K562 (cell line): ENCODE results near the gene RFX6. TPM values are rescaled to one million over a fixed set of nuclear protein-coding genes. Genes with fewer than 3 reads are reported as not detected.

ENCODE experiments used
- ATAC-seq: fragments of 200-7000 bp; cut with Tn5 transposase; 3 replicates; pipeline ENCODE4 v1.9.1; 2020; ENCODE audit warnings: moderate library complexity
- BruUV-seq: library from RNA; stranded (reverse); fragments of 400-500 nt; replicated peaks from 2 replicates; lab custom pipeline; 2021; lab: Mats Ljungman, UMichigan
- CTCF ChIA-PET: fragments of 300-600 bp; formaldehyde crosslinking; extraction: SDS; loops from one replicate; lab custom pipeline; 2021; ENCODE audit warnings: low intra/inter-chr PET ratio; lab: Yijun Ruan, JAX
- POLR2A ChIA-PET: fragments of 300-600, 350-650 bp; sonication (Branson Sonifier 250); formaldehyde crosslinking; extraction: SDS; loops from one replicate; lab custom pipeline; 2021; ENCODE audit warnings: antibody characterized with exemption, inconsistent platforms; lab: Yijun Ruan, JAX
- DNase-seq, 4 experiments: peaks; one replicate each; pipeline versions ENCODE4 v3.0.0 to v3.0.0-alpha.2; 2011 to 2018; ENCODE audit warnings: low spot score in 3 of 4, mixed read lengths in 3 of 4; ENCODE audit errors: extremely low read depth in 1 of 4
- FAIRE-seq: peaks from 2 replicates; lab custom pipeline; 2011; peaks lifted over from hg19 to GRCh38; lab: Jason Lieb, UNC
- H2AFZ ChIP-seq: 2 replicates; pipeline ENCODE4 v1.6.0; 2011; ENCODE audit warnings: low read depth, low read length, control low read depth, inconsistent platforms
- H3K27ac ChIP-seq: fragments of 200-600 bp; 3 replicates; pipeline ENCODE4 v1.8.0; 2011; ENCODE audit warnings: low read depth, mild to moderate bottlenecking, control low read depth, inconsistent platforms, low read length, moderate library complexity, mixed read lengths; ENCODE audit errors: extremely low read depth
- H3K27me3 ChIP-seq, 2 experiments: fragments of 300-600 bp in 1 of 2; 2 replicates in 1 of 2; 3 replicates in 1 of 2; pipeline versions ENCODE4 v1.6.0 to v1.8.0; 2011; ENCODE audit warnings: inconsistent platforms in 2 of 2, low read length in 2 of 2, mild to moderate bottlenecking in 1 of 2, mixed read lengths in 1 of 2, moderate library complexity in 1 of 2; ENCODE audit not compliant: control insufficient read depth in 2 of 2, insufficient read depth in 2 of 2
- H3K36me3 ChIP-seq: fragments of 300-600 bp; 3 replicates; pipeline ENCODE4 v1.8.0; 2011; ENCODE audit warnings: mild to moderate bottlenecking, low read length, inconsistent platforms; ENCODE audit not compliant: control insufficient read depth, insufficient read depth
- H3K4me1 ChIP-seq, 2 experiments: fragments of 200-600 bp in 1 of 2; replicated peaks in 1 of 2; 2 replicates in 1 of 2; 3 replicates in 1 of 2; pipeline versions ENCODE4 v1.5.1 to v1.8.0; 2011; ENCODE audit warnings: inconsistent platforms in 2 of 2, low read length in 2 of 2, mild to moderate bottlenecking in 1 of 2, mixed read lengths in 1 of 2, moderate library complexity in 1 of 2; ENCODE audit not compliant: control insufficient read depth in 2 of 2, insufficient read depth in 2 of 2
- H3K4me2 ChIP-seq: 2 replicates; pipeline ENCODE4 v1.6.1; 2011; ENCODE audit warnings: low read length, control low read depth, inconsistent platforms, mixed read lengths; ENCODE audit not compliant: insufficient read depth
- H3K4me3 ChIP-seq: fragments of 200-600 bp; sonication (generic), shearing (Covaris generic); 2 replicates; pipeline ENCODE4 v1.5.1; 2016; ENCODE audit warnings: control low read depth, inconsistent platforms
- H3K79me2 ChIP-seq: fragments of 200-600 bp; 3 replicates; pipeline ENCODE4 v1.8.0; 2011; ENCODE audit warnings: low read length, inconsistent platforms; ENCODE audit not compliant: control insufficient read depth, insufficient read depth
- H3K9ac ChIP-seq, 2 experiments: 2 replicates each; pipeline versions ENCODE4 v1.6.0 to v1.6.1; 2011; ENCODE audit warnings: low read depth in 2 of 2, low read length in 2 of 2, control low read depth in 1 of 2, inconsistent platforms in 1 of 2, mild to moderate bottlenecking in 1 of 2, mixed read lengths in 1 of 2; ENCODE audit not compliant: insufficient read depth in 1 of 2
- H3K9me1 ChIP-seq: one replicate; pipeline ENCODE4 v1.6.0; 2011; ENCODE audit warnings: inconsistent platforms, mild to moderate bottlenecking, low read length, moderate library complexity; ENCODE audit not compliant: control insufficient read depth, insufficient read depth
- H3K9me3 ChIP-seq: replicated peaks from 2 replicates; pipeline ENCODE4 v1.5.1; 2011; ENCODE audit warnings: low read depth, low read length, inconsistent platforms; ENCODE audit not compliant: control insufficient read depth, insufficient read depth
- H4K20me1 ChIP-seq: replicated peaks from 2 replicates; pipeline ENCODE4 v1.6.1; 2011; ENCODE audit warnings: low read length, inconsistent platforms, mixed read lengths; ENCODE audit not compliant: control insufficient read depth, insufficient read depth
- NBN ChIP-seq: fragments of 450-650 bp; IDR thresholded peaks from 2 replicates; pipeline ENCODE4 v1.6.1; 2016; ENCODE audit warnings: low read depth, mild to moderate bottlenecking
- PHF21A ChIP-seq: fragments of 450-650 bp; IDR thresholded peaks from 2 replicates; pipeline ENCODE4 v1.6.1; 2017; ENCODE audit warnings: low read depth, borderline replicate concordance
- RAD21 ChIP-seq, 2 experiments: fragments of 250-450 bp in 1 of 2; fragments of 450-650 bp in 1 of 2; sonication (Bioruptor Pico) in 1 of 2; formaldehyde crosslinking in 1 of 2; IDR thresholded peaks in 1 of 2; conservative IDR thresholded peaks in 1 of 2; 2 replicates each; pipeline versions ENCODE4 v1.4.0 to v1.8.0; 2020 to 2022; ENCODE audit warnings: mild to moderate bottlenecking in 2 of 2, moderate library complexity in 1 of 2
- RNF219 ChIP-seq: fragments of 250-450 bp; sonication (Bioruptor Pico); IDR thresholded peaks from 2 replicates; pipeline ENCODE4 v1.5.0; 2022; ENCODE audit warnings: mild to moderate bottlenecking
- SIN3B ChIP-seq: fragments of 450-650 bp; IDR thresholded peaks from 2 replicates; pipeline ENCODE4 v1.6.1; 2017; ENCODE audit warnings: low read depth, mild to moderate bottlenecking, moderate library complexity
- STAT5B ChIP-seq: fragments of 250-450 bp; sonication (Bioruptor Pico); IDR thresholded peaks from 2 replicates; pipeline ENCODE4 v1.8.0; 2021; ENCODE audit warnings: mild to moderate bottlenecking, inconsistent platforms
- TSC22D4 ChIP-seq: fragments of 450-650 bp; IDR thresholded peaks from 2 replicates; pipeline ENCODE4 v1.6.1; 2016; ENCODE audit warnings: missing genetic modification characterization, missing biosample characterization, control low read depth
- ZNF133 ChIP-seq: fragments of 250-450 bp; sonication (Bioruptor Pico); IDR thresholded peaks from 2 replicates; pipeline ENCODE4 v1.4.0; 2020; ENCODE audit warnings: mild to moderate bottlenecking
- ZNF217 ChIP-seq: sonication (generic); formaldehyde crosslinking; IDR thresholded peaks from 2 replicates; pipeline ENCODE4 v1.8.0; 2022; ENCODE audit warnings: mild to moderate bottlenecking, missing genetic modification reagents
- WGBS: fragments of 100-300 bp; shearing (Covaris generic); methylation state at CpG from one replicate; pipeline ENCODE4 v1.1.6; 2016; ENCODE audit warnings: low coverage, mixed read lengths; ENCODE audit not compliant: insufficient coverage; ENCODE audit errors: missing lambda C conversion rate; 5-methylcytosine and 5-hydroxymethylcytosine counted together
- in situ Hi-C: fragments of 300-500 bp; cut with MboI; formaldehyde crosslinking; loops from 4 replicates; pipeline ENCODE4 v1.15.0; 2018; ENCODE audit warnings: inconsistent platforms, mixed read lengths
- intact Hi-C: fragments of 100-400 bp; cut with micrococcal nuclease; formaldehyde crosslinking; loops from 2 replicates; pipeline ENCODE4 v1.14.2; 2022
- polyA plus RNA-seq, 8 experiments: library from polyadenylated mRNA; depleted of rRNA in 4 of 8; stranded (reverse) in 5 of 8; unstranded in 3 of 8; fragments of >200 nt; fragmentation: Nextera tagmentation in 2 of 8; fragmentation: Illumina TruSeq in 1 of 8; extraction: Ambion mirVana in 2 of 8; extraction: Trizol in 1 of 8; gene quantifications; 2 replicates each; pipeline versions ENCODE4 v1.2.1 to v1.2.3, GENCODE V29; 2011 to 2014; ENCODE audit warnings: inconsistent platforms in 1 of 8, missing spikeins in 1 of 8
- total RNA-seq, 7 experiments: library from RNA; depleted of rRNA in 6 of 7; stranded (reverse); fragments of >200 nt in 6 of 7; fragmentation: Illumina TruSeq in 2 of 7; extraction: Trizol in 2 of 7; gene quantifications; 2 replicates each; pipeline versions ENCODE4 v1.2.1 to v1.2.3, GENCODE V29; 2011 to 2021; ENCODE audit warnings: low replicate concordance in 1 of 7
- TF ChIP-seq, protein P1 (sequence below): fragments of 450-650 bp; IDR thresholded peaks from 2 replicates; pipeline ENCODE4 v1.6.1; 2017; ENCODE audit warnings: antibody characterized with exemption, mild to moderate bottlenecking

RFX6 gene
- total and polyA plus RNA-seq, 9 of the 15 experiments (the other 6 are each of a cell fraction or from before 2014, with no cell fraction given): not detected

- no peaks in the 10 kb centered on the region for H3K36me3 ChIP-seq
- DNase-seq (no peak), ATAC-seq (no peak), FAIRE-seq (no peak)
- no peak overlapping the region for H3K4me2 ChIP-seq
- no peak overlapping the region for H3K27ac ChIP-seq
- H3K4me3 ChIP-seq: no peak overlapping the region
- H3K9me1 ChIP-seq: no peaks in the 10 kb centered on the region
- no peaks in the 10 kb centered on the region for H3K79me2 ChIP-seq
- intact Hi-C loops: loop anchor here (5.0 kb wide), 1 partner anchor 86 kb away; no protein-coding TSS in a partner anchor
- ChIA-PET POLR2A (no interaction called here), CTCF (no interaction called here)
- in situ Hi-C loops: no loop called here
- H4K20me1 ChIP-seq: no peaks in the 10 kb centered on the region
- TF ChIP-seq RAD21 (CRISPR knock-in tag; conservative IDR thresholded peaks at IDR 0.05 in 1 of 2, IDR thresholded peaks at IDR 0.05 in 1 of 2): peak in 1 of 2 experiments; percentile 19; a peak in 1 of 4 replicates
- TF ChIP-seq STAT5B (CRISPR knock-in tag): no peak
- H3K4me1 ChIP-seq: peaks cover 0 to 10% of the 10 kb centered on the region in 2 experiments; a peak in 2 of 5 replicates
- H3K9me3 ChIP-seq: no peaks in the 10 kb centered on the region
- no TSS peak for BruUV-seq
- no peak overlapping the region for H3K9ac ChIP-seq
- peaks cover 10 to 12% of the 10 kb centered on the region in 2 experiments; a peak in 4 of 5 replicates for H3K27me3 ChIP-seq
- H2AFZ ChIP-seq: no peak overlapping the region
Measured at GRCh38 chr6:116881236-116881635, 4.2 kb downstream of the RFX6 start.

GRCh38 chr6:116883005-116883404 is 6.0 kb downstream of the RFX6 start:
- Histone ChIP-seq H2AFZ (no peak overlapping the region), H3K27ac (no peak overlapping the region), H3K36me3 (no peaks in the 10 kb centered on the region), H4K20me1 (no peaks in the 10 kb centered on the region), H3K79me2 (no peaks in the 10 kb centered on the region), H3K9me1 (no peaks in the 10 kb centered on the region), H3K4me1 (no peaks in the 10 kb centered on the region), H3K27me3 (peaks cover 0 to 2% of the 10 kb centered on the region in 2 experiments; a peak in 1 of 5 replicates), H3K4me3 (no peak overlapping the region), H3K9me3 (no peaks in the 10 kb centered on the region), H3K4me2 (no peak overlapping the region), H3K9ac (no peak overlapping the region)
- ChIA-PET CTCF (no interaction called here), POLR2A (no interaction called here)
- ATAC-seq (no peak), DNase-seq (no peak), FAIRE-seq (no peak)
- 0% methylated on average over 1 of the region's 1 CpG for WGBS
- intact Hi-C loops: loop anchor here (5.0 kb wide), 1 partner anchor 84 kb away; no protein-coding TSS in a partner anchor
- in situ Hi-C loops: no loop called here
- no TSS peak for BruUV-seq
- no peak for TF ChIP-seq NBN
- TF ChIP-seq ZNF217: no peak
- TF ChIP-seq, protein P1, sequence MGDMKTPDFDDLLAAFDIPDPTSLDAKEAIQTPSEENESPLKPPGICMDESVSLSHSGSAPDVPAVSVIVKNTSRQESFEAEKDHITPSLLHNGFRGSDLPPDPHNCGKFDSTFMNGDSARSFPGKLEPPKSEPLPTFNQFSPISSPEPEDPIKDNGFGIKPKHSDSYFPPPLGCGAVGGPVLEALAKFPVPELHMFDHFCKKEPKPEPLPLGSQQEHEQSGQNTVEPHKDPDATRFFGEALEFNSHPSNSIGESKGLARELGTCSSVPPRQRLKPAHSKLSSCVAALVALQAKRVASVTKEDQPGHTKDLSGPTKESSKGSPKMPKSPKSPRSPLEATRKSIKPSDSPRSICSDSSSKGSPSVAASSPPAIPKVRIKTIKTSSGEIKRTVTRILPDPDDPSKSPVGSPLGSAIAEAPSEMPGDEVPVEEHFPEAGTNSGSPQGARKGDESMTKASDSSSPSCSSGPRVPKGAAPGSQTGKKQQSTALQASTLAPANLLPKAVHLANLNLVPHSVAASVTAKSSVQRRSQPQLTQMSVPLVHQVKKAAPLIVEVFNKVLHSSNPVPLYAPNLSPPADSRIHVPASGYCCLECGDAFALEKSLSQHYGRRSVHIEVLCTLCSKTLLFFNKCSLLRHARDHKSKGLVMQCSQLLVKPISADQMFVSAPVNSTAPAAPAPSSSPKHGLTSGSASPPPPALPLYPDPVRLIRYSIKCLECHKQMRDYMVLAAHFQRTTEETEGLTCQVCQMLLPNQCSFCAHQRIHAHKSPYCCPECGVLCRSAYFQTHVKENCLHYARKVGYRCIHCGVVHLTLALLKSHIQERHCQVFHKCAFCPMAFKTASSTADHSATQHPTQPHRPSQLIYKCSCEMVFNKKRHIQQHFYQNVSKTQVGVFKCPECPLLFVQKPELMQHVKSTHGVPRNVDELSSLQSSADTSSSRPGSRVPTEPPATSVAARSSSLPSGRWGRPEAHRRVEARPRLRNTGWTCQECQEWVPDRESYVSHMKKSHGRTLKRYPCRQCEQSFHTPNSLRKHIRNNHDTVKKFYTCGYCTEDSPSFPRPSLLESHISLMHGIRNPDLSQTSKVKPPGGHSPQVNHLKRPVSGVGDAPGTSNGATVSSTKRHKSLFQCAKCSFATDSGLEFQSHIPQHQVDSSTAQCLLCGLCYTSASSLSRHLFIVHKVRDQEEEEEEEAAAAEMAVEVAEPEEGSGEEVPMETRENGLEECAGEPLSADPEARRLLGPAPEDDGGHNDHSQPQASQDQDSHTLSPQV: no peak
- TF ChIP-seq TSC22D4 (tag): no peak
- no peak for TF ChIP-seq SIN3B
- TF ChIP-seq RNF219 (CRISPR knock-in tag): no peak
- TF ChIP-seq ZNF133: no peak
- TF ChIP-seq PHF21A: no peak
